ENCODE results near the gene RPS29.

The RPS29 gene

GRCh38 chr14:49550286-49551184, 35.6 kb downstream of the RPS29 start:
- DNase-seq (ENCODE audit: low spot score): peak; percentile 24

- peak; percentile 62 for DNase-seq (ENCODE audit: low spot score)
These were observed 36.3 kb downstream of the RPS29 start for GRCh38 chr14:49549881-49550280.

GRCh38 chr14:49549446-49549845, 36.7 kb downstream of the RPS29 start:
- DNase-seq (ENCODE audit: low spot score): no peak

- DNase-seq (ENCODE audit: low spot score): no peak
These were observed 39.4 kb downstream of the RPS29 start for GRCh38 chr14:49546766-49547165.

- peak; percentile 23 for DNase-seq (ENCODE audit: low spot score)
These were observed 40.5 kb downstream of the RPS29 start for GRCh38 chr14:49545716-49546115.

- DNase-seq (ENCODE audit: low spot score): no peak
These were observed 41.1 kb downstream of the RPS29 start for GRCh38 chr14:49545071-49545470.

- no peak for DNase-seq (ENCODE audit: low spot score)
These were observed 45.1 kb downstream of the RPS29 start for GRCh38 chr14:49541049-49541448.

- no peak for DNase-seq (ENCODE audit: low spot score)
These were observed 47.3 kb downstream of the RPS29 start for GRCh38 chr14:49538852-49539251.

Measured in iPS-NIHi11 (cell line).